ENCODE data around the gene KIT.
A peak's percentile ranks its signal among the peaks of the same experiment; 100 is the strongest.

Gene KIT

DNA sequence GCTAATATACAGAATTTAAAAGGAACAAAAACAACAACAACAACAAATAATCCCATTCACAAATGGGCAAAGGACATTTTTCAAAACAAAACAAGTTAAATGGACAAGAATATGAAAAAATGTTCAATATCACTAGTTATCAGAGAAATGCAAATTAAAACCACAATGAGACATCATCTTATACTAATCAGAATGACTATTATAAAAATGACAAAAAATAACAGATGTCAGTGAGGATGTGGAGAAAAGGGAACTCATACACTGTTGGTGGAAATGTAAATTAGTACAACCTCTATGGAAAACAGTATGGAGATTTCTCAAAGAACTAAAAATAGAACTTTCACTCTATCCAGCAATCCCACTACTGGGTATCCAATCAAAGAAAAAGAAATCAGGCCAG is 92.6 kb downstream of the KIT start:
- DNase-seq = no peak

DNA sequence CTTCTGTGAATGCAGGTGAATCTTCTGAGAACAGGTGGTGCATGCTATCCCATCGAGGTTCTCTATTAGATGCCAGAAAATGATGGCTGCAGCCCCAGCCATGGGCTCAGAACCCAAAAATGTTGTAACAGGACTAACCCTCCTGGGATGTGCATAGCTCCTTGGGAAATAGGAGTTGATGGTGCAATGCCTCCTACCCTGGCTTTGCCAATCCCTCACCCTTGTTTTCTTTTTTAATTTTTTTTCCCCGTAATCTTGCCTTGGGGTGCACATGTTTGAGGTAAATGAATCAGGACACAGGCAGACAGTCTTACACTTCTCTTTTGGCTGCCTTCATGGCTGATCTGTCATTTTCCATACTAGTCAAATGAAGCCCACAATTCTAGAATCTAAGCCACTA is 96.6 kb downstream of the KIT start:
- no peak for DNase-seq

DNA sequence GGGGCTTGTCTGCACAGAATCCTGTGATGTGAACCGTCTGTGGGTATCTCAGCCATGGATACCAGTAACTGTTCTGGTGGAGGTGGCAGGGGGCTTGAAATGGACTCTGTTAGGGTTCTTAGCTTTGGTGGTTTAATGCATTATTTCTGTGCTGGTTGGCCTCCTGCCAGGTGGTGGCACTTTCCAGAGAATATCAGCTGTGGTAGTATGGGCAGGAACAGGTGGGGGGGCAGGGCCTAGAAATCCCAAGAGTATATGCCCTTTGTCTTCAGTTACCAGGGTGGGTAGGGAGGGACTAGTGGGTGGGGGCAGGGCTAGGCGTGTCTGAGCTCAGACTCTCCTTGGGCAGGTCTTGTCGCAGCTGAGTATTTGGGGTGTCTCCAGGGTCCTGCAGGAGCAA is 106.7 kb downstream of the KIT start:
- DNase-seq = peak; percentile 35

DNA sequence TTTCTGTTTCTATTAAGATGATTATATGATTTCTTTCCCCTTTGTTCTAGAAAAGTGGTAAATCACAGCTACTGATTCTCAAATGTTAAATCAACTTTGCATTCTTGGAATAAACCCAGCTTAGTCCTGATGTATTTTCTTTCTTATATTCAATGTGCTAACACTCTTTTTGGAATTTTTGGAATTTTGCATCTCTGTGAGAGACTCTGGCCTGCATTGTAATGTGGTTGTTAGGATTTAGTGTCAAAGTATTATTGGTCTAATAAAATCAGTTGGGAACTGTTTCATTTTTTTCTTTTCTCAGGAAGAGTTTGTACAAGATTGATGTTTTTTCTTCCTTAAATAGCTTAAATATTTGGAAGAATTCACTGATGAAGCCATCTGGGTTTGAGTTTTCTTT is 109.6 kb downstream of the KIT start:
- DNase-seq = no peak

DNA sequence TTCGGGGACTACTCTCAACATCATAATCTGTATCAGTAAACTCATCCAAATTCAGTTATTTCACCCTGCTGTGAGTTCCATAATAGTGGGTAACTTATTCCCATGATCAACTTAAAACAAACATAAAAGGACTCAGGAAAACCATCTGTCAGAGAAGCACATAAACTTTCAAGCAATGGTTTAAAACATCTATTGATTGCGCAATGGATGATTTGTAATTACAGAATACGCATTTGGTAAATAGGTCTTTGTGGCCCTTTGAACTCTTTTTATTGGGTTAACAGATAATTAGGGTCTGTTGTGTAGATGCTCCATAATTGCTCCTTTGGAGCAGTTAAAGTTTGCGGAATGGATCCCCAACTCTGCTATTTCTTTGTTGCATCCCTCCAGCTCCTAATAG is 115.3 kb downstream of the KIT start:
- DNase-seq = no peak

DNA sequence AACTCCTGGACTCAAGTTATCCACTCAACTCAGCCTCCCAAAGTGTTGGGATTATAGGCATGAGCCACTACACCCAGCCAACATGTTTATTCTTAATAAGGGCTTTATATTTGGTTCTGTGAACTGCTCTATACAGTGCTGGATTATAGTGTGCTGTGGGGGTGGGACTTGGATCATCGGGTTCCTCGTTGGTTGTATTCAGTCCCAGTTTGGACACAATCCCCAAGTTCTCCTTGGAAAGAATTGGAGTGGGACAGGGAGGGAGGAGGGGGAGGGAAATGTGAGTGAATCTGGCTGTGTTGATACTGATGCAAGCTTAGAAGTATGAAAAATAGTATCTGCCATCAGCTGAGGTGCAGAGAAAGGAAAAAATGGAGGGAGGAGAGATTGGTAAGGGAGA is 121.3 kb downstream of the KIT start:
- DNase-seq = peak; percentile 69

DNA sequence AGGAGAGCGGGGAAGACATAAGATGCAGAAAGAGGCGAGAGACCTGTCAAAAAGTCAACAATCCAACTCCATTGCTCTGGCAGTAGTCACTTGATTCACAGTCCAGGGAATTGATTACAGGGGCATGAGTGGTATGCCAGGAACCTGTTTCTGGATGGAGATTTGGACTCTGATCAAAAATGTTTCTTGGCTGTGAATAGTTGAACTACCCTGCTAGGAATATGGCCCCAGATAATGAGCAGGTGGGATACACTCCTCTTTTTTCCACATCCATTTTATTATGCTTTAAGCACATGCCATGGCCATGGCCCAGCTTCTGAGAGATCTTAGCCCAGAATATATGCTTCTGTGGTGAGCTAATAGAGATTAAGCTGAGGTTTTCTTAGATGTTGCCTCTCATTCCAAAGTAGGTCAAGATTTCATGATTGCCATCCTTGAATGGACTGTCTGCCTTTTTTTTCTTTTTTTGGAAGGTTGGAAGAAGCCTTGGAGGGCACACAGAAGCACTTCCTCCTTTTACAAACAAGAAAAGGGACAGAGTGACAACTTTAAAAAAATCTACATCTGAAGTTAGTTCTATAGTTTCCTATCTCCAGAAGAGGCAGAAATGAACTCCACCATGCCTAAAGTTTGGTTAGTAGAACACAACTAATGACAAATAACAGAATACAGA is 121.9 kb downstream of the KIT start:
- DNase-seq = peak; percentile 36

DNA sequence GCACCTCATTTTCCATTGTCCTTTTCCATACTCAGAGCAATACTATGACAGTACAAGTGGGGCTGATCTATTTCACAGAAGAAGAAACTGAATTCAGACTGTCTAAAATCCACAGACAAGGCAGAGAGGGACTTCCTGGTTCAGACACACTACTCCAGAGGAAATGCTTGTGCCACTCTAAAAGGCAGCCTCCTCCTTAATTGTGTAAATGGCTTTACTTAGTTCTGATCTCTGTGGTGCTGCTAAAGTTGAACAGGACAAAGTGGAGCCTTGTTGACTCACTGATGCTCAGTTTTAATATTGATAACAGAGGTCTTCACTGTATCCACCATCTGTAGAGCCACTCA is 122.4 kb downstream of the KIT start:
- no peak for DNase-seq

DNA sequence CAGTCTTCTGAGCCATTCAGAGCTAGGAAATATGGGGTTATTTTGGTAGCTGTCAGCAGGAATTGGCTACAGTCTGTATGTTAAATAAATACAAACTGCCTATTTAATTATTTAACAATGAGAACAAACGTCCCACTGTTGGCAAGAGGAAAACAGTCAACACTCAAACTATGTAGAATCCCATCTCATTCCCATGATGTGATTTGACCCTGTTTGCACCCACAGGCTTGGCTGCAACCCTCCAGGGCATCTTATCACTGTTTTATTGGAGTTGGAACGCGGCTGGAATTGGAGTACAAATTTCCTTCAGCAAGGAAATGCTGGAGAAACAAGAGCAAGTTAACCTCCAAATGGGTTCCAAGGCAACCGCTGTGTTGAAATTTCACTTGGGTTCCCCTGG is 124.0 kb downstream of the KIT start:
- peak; percentile 66 for DNase-seq

DNA sequence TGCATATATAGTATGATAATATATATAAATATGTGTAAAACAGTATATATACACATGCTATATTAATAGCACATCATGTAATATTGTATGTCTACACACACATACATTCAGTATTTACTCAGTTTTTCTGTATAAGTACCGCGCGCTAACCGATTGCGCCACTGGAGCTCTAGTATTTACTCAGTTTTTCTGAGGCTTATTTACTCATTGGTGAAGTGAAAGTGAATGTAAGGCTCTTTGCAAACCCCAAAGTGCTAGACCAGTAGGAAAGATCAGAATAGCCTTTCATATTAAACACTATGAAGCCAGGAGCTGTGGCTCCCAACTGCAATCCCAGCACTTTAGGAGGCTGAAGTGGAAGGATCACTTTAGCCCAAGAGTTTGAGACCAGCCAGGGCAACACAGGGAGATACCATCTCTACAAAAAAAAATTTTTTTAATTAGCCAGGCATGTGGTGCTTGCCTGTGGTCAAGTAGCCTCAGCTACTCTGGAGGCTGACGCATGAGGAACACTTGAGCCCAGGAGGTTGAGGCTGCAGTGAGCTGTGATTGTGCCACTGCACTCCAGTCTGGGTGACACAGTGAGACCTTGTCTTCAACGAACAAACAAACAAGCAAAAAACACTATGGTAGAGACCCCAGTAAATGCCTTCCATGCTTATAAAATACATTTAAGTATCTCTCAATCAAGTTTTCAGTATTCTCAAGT is 125.8 kb downstream of the KIT start:
- no peak for DNase-seq

DNA sequence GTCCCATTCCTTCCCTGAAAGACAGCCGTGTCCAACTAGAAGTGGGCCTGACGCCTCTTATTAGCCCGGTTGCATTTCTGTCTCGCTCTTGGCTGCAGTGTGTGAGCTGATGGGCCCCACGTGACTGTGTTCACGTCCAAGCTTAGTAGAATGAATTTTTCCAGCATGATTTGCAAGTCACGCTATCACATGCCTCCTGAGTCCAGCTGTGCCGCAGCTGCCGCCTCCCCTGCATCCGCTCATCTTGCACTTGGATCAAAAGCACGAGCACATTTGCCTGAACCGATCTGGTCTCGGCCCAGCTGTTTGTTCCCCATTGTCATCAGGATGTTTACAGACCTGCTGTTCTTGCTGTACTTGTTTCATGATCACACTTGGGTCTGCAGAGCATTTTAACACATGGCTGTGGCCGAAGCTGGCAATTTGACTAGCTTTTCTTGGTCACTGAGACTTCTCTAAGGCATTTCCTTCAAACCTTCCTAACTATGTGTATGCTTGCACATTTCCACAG is 126.5 kb downstream of the KIT start:
- peak; percentile 95 for DNase-seq
